ES-I3 (cell line): ENCODE results near the gene ZNF318.
"Not testable (repeated sequence)": the region's sequence is repeated elsewhere in the genome, so short reads cannot be mapped to it uniquely, and the experiment has no call there.

Experiments used
- H3K36me3 ChIP-seq: 2 replicates; pipeline ENCODE4 v1.6.1; 2013; ENCODE audit warnings: mild to moderate bottlenecking, low read length, control low read depth, moderate library complexity; ENCODE audit not compliant: insufficient read depth
- H3K4me1 ChIP-seq: 2 replicates; pipeline ENCODE4 v1.6.1; 2013; ENCODE audit warnings: mild to moderate bottlenecking, control low read depth, low read length; ENCODE audit not compliant: insufficient read depth
- H3K9ac ChIP-seq: 2 replicates; pipeline ENCODE4 v1.6.1; 2013; ENCODE audit warnings: low read depth, mild to moderate bottlenecking, low read length, moderate library complexity
- H3K9me3 ChIP-seq: 2 replicates; pipeline ENCODE4 v1.6.1; 2013; ENCODE audit warnings: mild to moderate bottlenecking, low read length, moderate library complexity; ENCODE audit not compliant: control insufficient read depth, insufficient read depth

The ZNF318 gene

DNA sequence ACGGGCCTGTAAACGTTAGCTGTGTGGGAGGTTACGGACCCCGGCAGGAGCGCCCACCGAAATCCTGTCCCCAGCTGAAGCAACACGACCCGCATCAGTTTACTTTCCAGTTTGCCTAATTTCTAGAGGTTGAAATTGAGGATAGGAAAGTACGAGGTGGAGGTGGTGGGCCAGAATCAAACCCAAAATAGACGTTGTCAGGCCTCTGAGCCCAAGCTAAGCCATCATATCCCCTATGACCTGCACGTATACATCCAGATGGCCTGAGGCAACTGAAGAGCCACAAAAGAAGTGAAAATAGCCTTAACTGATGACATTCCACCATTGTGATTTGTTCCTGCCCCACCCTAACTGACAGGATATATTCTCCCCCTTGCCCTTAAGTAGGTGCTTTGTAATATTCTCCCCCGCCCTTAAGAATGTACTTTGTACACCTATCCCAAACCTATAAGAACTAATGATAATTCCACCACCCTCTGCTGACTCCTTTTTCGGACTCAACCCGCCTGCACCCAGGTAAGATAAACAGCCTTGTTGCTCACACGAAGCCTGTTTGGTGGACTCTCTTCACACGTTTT, 645 bp upstream of the ZNF318 start:
- peak overlapping the region; percentile 84; the same call in 1 of the 2 replicates for H3K9ac ChIP-seq
- H3K36me3 ChIP-seq, H3K9me3 ChIP-seq: not testable (repeated sequence)
- peaks cover 11% of the 10 kb centered on the region; the same call in 1 of the 2 replicates for H3K4me1 ChIP-seq

DNA sequence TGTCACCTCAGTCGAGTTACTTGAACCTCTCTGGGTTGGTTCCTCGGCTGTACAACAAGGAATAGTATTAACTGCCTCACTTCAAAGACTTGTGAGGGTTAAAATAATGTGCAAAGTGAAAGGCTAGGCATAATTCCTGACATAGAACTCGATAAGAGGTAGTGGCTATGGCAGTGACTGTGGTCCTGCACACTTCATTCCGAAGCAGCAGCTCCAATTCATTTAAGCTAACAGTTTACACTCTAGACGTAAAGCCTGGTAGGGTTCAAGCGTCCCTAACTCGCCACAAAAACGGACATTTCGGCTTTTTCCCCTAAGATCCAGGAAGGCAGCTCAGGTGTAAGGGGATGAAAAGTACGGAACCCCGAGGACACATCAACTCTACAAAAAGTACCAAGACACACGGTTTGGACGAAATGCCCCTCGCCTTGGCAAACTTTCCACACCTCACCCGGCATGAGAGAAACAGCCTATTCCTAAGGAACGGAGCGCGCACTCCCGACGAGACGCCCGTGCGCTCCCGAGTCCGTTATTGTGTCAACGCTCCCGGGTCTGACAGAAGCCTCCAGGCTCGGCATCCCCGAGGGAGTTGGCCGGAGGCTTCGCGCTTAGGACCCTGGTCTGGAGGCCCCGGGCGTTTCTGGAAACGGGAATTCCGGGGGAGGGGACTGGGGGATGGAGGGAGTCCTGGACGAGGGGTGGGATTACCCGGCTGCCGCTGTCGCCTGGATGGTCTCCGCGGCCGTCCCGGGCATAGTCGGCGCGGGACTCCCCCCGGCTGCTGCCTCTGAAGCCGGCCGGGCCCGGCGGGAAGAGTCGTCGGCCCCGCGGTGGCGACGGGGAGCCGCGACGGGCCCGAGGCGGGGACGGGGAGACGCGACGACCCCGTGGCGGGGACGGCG, 937 bp downstream of the ZNF318 start:
- H3K9ac ChIP-seq = peak overlapping the region; percentile 84
- H3K9me3 ChIP-seq = no peaks in the 10 kb centered on the region
- H3K4me1 ChIP-seq = peaks cover 11% of the 10 kb centered on the region; the same call in 1 of the 2 replicates
- peaks cover 2% of the 10 kb centered on the region; the same call in 1 of the 2 replicates for H3K36me3 ChIP-seq

DNA sequence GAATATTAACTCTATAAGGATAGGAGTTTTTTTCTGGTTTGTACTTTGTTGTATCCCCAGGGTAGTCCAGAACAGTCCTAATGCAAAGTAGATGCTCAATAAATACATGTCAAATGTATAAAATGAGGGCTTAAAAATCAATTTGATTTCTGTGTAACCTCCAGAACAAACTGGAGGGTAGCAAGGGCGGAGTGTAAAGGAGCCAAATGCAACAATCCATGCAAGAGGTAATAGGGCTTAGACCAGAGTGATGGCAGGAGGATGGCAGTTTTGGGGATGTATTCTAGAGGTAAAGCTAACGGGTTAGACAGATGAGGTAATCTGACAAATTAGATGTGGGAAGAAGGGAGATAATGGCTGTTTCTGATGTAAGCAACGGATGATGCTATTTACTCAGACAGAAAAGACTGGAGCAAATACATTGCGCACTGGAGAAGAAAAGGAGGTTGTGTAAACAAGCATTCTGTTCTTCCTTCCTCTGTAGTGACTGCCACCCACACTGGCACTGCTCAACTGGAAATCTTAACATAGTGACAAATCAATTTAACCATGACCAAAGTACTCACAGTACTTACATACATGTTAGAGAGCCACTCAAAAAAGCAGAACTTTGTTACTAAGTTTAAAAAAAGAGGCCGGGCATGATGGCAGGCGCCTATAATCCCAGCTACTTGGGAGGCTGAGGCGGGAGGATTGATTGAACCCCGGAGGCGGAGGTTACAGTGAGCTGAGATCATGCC, 2.0 kb downstream of the ZNF318 start:
- H3K9ac ChIP-seq = no peak overlapping the region
- H3K36me3 ChIP-seq = peaks cover 2% of the 10 kb centered on the region; the same call in 1 of the 2 replicates
- peaks cover 11% of the 10 kb centered on the region; the same call in 1 of the 2 replicates for H3K4me1 ChIP-seq
- H3K9me3 ChIP-seq = no peaks in the 10 kb centered on the region

DNA sequence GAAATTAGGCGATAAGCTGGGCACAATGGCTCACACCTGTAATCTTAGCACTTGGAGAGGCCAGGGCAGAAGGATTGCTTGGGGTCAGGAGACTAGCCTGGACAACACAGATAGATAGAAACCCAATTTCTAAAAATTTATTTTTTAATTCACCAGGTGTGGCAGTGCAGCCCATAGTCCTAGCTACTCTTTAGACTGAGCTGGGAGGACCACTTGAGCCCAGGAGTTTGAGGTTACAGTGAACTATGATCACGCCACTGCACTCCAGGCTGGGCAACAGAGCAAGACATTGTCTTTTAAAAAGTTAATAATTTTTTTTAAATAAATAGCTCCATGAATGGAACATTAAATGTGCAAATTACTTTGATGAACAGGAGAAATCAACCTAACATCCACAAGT, 8.2 kb downstream of the ZNF318 start:
- Histone ChIP-seq H3K9ac (no peak overlapping the region), H3K9me3 (no peaks in the 10 kb centered on the region), H3K4me1 (peaks cover 11% of the 10 kb centered on the region), H3K36me3 (peaks cover 13% of the 10 kb centered on the region)

DNA sequence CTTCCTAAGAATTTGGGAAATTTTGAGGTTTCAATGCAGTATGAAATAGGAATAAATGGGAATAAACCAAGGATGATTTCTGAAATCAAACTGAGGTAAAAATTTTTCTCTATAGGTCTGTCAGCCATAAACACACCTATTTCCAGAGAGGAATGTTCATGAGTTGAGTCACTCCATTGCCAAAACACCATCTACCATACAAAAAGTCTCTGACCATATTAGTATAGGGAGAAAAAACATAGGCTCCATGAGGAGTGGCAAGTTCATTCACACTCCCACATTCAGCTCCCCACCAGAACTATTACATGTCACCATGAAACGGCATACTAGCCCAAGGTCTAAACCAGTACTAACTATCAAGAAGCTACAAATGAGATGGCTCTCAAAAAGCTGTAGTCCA, 9.6 kb downstream of the ZNF318 start:
- Histone ChIP-seq H3K4me1 (peaks cover 18% of the 10 kb centered on the region), H3K36me3 (peaks cover 13% of the 10 kb centered on the region), H3K9ac (no peak overlapping the region), H3K9me3 (no peaks in the 10 kb centered on the region)

DNA sequence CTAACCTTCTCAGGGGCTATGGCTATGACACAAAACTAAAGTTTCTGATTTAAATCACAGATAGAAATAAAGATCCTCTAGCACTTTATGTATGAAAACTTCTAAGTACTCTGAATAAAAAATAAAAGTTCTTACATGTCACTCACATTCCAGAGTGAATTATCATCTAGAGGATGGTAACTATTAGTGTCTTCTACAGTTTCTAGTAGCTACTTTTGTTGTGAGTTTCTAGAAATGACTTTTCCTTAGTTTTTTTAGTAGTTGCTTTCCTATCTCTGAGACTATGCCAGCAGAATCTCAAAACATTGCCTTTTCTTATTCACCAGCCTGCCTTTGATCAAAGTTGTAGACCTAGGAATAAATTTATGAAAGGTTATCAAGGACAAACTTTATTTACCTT, 10.1 kb downstream of the ZNF318 start:
- Histone ChIP-seq H3K9me3 (no peaks in the 10 kb centered on the region), H3K36me3 (peaks cover 12% of the 10 kb centered on the region), H3K4me1 (peaks cover 18% of the 10 kb centered on the region), H3K9ac (no peak overlapping the region)

DNA sequence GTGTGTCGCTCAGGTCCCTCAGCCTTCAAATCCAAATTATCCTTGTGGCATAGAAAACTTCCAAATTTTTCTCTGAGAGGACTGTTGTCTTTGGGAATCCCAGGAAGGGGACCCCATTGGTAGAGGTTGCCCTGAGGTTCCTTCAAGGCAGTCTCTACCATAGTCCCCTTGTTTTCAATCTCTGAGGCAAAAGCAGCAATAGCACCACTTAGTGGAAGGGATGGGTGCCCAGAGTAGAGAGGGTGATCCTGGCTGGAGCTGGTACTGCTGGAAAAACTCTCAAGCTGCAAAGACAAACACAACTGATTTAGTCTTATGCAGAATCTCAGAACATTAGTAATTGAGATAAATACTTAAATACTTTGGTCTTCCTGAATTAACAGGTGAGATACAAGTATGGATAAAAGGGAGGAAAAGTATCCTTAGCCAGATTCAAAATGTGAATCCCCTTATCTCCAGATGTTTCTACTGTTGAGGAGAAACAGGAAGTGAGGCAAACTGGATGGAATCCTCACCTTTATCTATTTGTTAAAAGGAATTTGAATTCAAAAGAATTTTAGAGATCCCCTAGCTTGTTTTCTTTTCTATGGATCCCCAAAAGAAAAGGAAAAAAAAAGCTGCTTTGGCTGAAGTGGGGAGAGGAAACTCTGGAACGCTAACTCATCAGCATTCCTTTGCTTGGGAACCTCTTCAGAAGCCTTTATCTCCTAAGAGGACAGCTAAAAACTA, 13.4 kb downstream of the ZNF318 start:
- peaks cover 9% of the 10 kb centered on the region for H3K36me3 ChIP-seq
- peaks cover 18% of the 10 kb centered on the region for H3K4me1 ChIP-seq
- no peaks in the 10 kb centered on the region for H3K9me3 ChIP-seq
- H3K9ac ChIP-seq = no peak overlapping the region

DNA sequence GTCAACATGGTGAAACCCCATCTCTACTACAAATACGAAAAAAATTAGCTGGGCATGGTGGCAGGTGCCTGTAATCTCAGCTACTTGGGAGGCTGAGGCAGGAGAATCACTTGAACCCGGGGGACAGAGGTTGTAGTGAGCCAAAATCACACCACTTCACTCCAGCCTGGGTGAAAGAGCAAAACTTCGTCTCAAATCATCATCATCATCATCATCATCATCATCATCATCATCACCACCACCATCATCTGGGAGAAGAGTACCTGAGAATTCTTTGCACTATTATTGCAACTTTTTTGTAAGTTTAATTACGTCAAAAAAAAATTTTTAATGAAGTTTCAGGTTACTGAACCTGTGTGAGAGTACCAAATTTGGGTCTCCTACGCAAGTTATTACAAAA, 17.5 kb downstream of the ZNF318 start:
- H3K9me3 ChIP-seq, H3K9ac ChIP-seq: not testable (repeated sequence)
- H3K4me1 ChIP-seq = peaks cover 14% of the 10 kb centered on the region
- peaks cover 28% of the 10 kb centered on the region; the same call in 1 of the 2 replicates for H3K36me3 ChIP-seq

DNA sequence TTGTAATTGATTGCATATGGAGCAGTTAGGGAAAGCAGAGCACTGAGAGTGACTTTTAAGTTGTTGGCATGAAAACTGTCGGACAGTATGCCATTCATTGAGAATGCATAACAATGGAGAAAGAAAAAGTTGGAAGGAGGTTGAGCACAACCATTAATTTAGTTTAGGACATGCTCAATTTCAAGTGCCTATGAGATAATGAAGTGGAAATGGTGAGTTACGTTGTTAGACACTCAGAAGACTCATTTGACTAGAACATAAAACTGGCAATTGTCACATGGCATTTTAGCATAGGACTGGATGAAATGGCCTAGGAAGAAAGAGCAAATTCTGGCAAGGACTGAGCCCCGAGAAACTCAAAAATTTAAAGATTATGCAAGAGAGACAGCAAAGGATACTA, 22.0 kb downstream of the ZNF318 start:
- no peaks in the 10 kb centered on the region for H3K9me3 ChIP-seq
- no peaks in the 10 kb centered on the region for H3K4me1 ChIP-seq
- no peak overlapping the region for H3K9ac ChIP-seq
- H3K36me3 ChIP-seq = peaks cover 30% of the 10 kb centered on the region; the same call in 1 of the 2 replicates

DNA sequence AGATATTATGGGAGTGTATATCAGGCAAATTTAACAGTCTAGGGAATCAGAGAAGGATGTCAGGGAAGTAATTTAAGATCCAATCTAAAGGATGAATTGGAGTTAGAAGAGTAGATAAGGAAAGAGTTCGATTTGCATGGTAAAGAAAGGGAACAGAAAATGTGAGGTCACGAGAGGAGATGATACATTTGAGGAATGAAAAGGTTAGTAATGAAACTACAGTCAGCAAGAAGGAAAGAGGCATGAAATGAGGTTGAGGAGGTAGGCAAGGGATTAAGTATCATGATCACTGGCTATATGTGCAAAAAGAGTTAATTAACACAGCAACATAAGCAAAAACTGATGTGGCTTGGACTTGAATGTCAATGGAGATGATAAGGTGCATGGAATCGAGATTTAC, 22.4 kb downstream of the ZNF318 start:
- Histone ChIP-seq H3K9ac (no peak overlapping the region), H3K9me3 (no peaks in the 10 kb centered on the region), H3K36me3 (peaks cover 30% of the 10 kb centered on the region; the same call in 1 of the 2 replicates), H3K4me1 (no peaks in the 10 kb centered on the region)

DNA sequence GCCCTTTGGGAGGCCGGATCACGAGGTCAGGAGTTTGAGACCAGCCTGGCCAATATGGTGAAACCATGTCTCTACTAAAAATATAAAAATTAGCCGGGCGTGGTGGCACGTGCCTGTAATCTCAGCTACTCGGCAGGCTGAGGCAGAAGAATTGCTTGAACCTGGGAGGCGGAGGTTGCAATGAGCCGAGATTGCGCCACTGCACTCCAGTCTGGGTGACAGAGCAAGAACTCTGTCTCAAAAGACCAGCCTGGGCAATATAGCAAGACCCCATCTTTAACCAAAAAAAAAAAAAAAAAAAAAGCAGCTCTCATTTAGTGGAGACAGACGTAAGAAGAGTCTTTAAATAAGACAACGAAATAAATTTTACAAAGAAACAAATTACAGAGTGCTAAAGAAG, 23.2 kb downstream of the ZNF318 start:
- H3K9me3 ChIP-seq, H3K9ac ChIP-seq, H3K4me1 ChIP-seq: not testable (repeated sequence)
- H3K36me3 ChIP-seq = peaks cover 30% of the 10 kb centered on the region; the same call in 1 of the 2 replicates

DNA sequence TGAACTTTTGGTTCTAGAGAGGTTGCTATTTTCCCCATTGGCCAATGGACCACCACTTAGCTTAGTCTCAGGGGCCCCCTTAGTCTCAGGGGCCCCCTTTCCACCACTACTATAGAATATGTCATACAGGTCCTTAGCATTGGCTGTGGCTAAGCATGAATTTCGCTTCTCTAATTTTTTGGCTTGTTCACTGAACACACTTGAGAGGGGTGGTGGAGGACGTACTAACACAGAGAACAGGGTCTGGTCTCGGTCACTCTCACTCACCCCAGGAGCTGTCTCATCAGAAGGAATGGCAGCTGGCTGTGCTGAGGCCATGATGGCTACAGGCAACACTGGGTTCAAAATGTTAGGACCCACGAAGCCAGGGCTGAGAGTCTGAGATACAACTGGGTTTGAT, 30.3 kb downstream of the ZNF318 start:
- H3K36me3 ChIP-seq = peaks cover 13% of the 10 kb centered on the region
- H3K4me1 ChIP-seq = peaks cover 4% of the 10 kb centered on the region; the same call in 1 of the 2 replicates
- H3K9ac ChIP-seq = no peak overlapping the region

DNA sequence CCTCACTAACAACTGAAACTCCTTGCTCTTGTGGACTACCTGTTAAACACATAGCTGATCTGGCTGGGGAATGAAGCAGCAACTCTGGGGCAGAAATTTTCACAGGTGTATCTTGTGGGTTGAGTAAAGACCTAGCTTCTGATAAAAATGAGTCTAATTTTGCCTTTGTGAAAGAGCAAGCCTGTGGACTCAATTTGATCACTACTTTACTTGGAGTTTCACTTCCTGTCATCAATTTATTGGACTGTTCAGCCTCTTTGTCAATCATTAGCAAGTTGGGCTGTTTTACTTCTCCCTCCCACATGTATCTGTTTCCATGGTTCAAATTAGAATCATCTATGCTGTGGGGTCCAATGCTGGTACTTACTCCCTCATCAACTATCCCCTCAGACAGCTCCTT, 31.2 kb downstream of the ZNF318 start:
- Histone ChIP-seq H3K9me3 (no peaks in the 10 kb centered on the region), H3K36me3 (peaks cover 13% of the 10 kb centered on the region), H3K9ac (no peak overlapping the region), H3K4me1 (peaks cover 4% of the 10 kb centered on the region; the same call in 1 of the 2 replicates)

More for the DNA sequence above, 30.3 kb downstream of the ZNF318 start:
- no peaks in the 10 kb centered on the region for H3K9me3 ChIP-seq

DNA sequence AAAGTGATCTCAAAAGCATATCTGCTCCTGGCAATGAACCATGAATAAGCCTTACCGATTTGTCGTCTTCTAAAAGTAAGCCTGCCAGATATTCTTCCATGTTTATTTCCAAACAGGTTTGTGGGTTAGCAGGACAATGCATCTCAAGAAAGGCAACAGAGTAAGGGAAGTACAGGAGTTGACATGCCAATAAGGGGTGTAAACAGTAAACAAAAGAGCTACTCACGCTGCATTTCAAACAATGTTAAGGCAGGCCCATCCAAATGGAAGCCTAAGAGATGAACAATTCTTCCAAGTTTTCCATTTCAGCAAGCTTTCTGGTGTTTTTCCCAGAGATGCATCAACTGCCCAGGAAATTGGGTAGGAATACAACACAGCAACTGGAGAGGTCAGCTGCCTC, 33.1 kb downstream of the ZNF318 start:
- Histone ChIP-seq H3K36me3 (peaks cover 13% of the 10 kb centered on the region), H3K4me1 (peaks cover 4% of the 10 kb centered on the region; the same call in 1 of the 2 replicates), H3K9me3 (no peaks in the 10 kb centered on the region)

More for the DNA sequence above, 33.1 kb downstream of the ZNF318 start:
- H3K9ac ChIP-seq = no peak overlapping the region
